KMS-11 (cell line): ENCODE measurements around the gene RNF148.

Experiments used
- H2AFZ ChIP-seq: fragments of 200-600 bp; sonication (generic); 2 replicates; pipeline ENCODE4 v1.6.1; 2016; ENCODE audit warnings: antibody characterized with exemption, mixed run types, low read depth
- H3K27ac ChIP-seq: fragments of 200-600 bp; sonication (generic); 2 replicates; pipeline ENCODE4 v1.6.1; 2016; ENCODE audit warnings: mild to moderate bottlenecking, mixed run types
- H3K27me3 ChIP-seq: fragments of 200-600 bp; sonication (generic); 2 replicates; pipeline ENCODE4 v1.6.1; 2017; ENCODE audit warnings: mild to moderate bottlenecking, low read depth, mixed run types, moderate library complexity; ENCODE audit not compliant: insufficient read depth
- H3K36me3 ChIP-seq: fragments of 200-600 bp; sonication (generic); 2 replicates; pipeline ENCODE4 v1.6.1; 2017; ENCODE audit warnings: mild to moderate bottlenecking, mixed run types; ENCODE audit not compliant: insufficient read depth
- H3K4me1 ChIP-seq: fragments of 200-600 bp; sonication (generic); 2 replicates; pipeline ENCODE4 v1.6.1; 2016; ENCODE audit warnings: mild to moderate bottlenecking, low read depth, mixed run types; ENCODE audit not compliant: poor library complexity, severe bottlenecking
- H3K4me2 ChIP-seq: fragments of 200-600 bp; sonication (generic); 2 replicates; pipeline ENCODE4 v1.7.0; 2016; ENCODE audit warnings: mild to moderate bottlenecking, mixed run types
- H3K4me3 ChIP-seq: fragments of 200-600 bp; sonication (generic); IDR thresholded peaks from 2 replicates; pipeline ENCODE4 v1.6.1; 2017; ENCODE audit warnings: low read depth, low read length, mixed read lengths; ENCODE audit not compliant: insufficient read depth
- H3K79me2 ChIP-seq: fragments of 200-600 bp; sonication (generic); 2 replicates; pipeline ENCODE4 v1.6.1; 2016; ENCODE audit warnings: low read depth, mixed run types; ENCODE audit not compliant: insufficient read depth
- H3K9ac ChIP-seq: fragments of 200-600 bp; sonication (generic); 2 replicates; pipeline ENCODE4 v1.6.1; 2016; ENCODE audit warnings: mild to moderate bottlenecking, mixed run types
- H4K20me1 ChIP-seq: fragments of 200-600 bp; sonication (generic); 2 replicates; pipeline ENCODE4 v1.6.1; 2016; ENCODE audit warnings: mild to moderate bottlenecking, mixed run types; ENCODE audit not compliant: insufficient read depth
- TF ChIP-seq, protein P1 (sequence below): fragments of 200-600 bp; sonication (generic); conservative IDR thresholded peaks from 2 replicates; pipeline ENCODE4 v1.6.1; 2017; ENCODE audit warnings: low read depth, mild to moderate bottlenecking, antibody characterized with exemption, low read length, moderate library complexity, mixed read lengths

The RNF148 gene, protein sequence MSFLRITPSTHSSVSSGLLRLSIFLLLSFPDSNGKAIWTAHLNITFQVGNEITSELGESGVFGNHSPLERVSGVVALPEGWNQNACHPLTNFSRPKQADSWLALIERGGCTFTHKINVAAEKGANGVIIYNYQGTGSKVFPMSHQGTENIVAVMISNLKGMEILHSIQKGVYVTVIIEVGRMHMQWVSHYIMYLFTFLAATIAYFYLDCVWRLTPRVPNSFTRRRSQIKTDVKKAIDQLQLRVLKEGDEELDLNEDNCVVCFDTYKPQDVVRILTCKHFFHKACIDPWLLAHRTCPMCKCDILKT

DNA sequence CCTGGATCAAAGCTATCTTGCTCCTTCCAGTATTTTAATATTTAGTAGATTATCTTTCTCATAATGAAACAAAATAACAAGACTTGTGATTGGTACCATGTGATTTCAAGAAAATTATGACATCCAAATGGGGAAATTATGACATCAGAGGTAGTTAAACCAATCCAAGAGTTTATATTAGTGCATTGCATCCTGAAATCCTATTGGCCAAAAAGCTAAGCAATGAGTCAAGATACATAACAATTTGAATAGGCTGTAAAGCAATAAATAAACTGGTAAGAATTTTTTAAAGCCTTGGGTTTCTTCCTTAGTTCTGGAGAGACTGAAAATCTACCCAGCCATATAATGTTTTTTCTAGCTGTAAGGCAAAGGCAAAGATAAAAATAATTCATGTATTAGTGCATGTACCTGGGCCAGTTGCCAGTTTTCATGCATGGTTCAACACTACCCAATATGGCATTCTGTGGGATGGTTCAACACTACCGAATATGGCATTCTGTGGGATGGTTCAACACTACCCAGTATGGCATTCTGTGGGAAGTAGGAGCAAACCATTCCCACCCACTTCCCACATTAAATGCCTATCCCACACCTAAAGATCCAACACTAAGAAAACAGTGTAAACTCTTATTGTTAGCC, at the start of gene RNF148:
Gene RNF148, minus strand, starts transcription at position 51 of the 639 bp plus-strand sequence. CDS start 172 bp downstream, outside the sequence.
- H3K4me1 ChIP-seq: no peaks in the 10 kb centered on the region
- no peak within 1 kb of the TSS for H3K4me3 ChIP-seq
- H2AFZ ChIP-seq: no peak within 1 kb of the TSS
- H3K36me3 ChIP-seq: no peaks in the 10 kb centered on the region
- H3K79me2 ChIP-seq: no peaks in the 10 kb centered on the region
- H3K4me2 ChIP-seq: no peak within 1 kb of the TSS
- no peaks in the 10 kb centered on the region for H4K20me1 ChIP-seq
- H3K9ac ChIP-seq: no peak within 1 kb of the TSS
- no peaks in the 10 kb centered on the region for H3K27me3 ChIP-seq
- TF ChIP-seq, protein P1, sequence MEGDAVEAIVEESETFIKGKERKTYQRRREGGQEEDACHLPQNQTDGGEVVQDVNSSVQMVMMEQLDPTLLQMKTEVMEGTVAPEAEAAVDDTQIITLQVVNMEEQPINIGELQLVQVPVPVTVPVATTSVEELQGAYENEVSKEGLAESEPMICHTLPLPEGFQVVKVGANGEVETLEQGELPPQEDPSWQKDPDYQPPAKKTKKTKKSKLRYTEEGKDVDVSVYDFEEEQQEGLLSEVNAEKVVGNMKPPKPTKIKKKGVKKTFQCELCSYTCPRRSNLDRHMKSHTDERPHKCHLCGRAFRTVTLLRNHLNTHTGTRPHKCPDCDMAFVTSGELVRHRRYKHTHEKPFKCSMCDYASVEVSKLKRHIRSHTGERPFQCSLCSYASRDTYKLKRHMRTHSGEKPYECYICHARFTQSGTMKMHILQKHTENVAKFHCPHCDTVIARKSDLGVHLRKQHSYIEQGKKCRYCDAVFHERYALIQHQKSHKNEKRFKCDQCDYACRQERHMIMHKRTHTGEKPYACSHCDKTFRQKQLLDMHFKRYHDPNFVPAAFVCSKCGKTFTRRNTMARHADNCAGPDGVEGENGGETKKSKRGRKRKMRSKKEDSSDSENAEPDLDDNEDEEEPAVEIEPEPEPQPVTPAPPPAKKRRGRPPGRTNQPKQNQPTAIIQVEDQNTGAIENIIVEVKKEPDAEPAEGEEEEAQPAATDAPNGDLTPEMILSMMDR: no peak
- no peak within 1 kb of the TSS for H3K27ac ChIP-seq

DNA sequence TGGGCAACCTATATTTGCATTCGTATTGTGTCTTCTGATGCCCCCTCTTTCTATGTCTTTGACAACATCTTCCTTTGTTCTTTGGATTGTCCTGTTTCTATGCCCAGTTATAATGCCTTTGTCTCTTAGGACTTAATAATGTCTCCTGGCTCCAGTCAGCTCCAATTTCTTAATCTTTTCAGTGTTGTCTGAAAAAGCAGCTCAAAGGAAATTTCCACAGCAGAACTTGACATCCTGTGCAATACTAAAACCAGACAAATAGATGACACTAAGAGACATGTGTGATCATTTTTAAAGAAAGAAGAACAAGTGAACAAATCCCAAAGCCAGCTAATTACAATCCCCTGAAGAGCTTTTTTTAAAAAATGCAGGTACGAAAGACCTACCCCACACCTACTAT, 47.7 kb upstream of the RNF148 start:
- TF ChIP-seq, protein P1: no peak
- Histone ChIP-seq H3K9ac (no peak overlapping the region), H3K4me2 (no peak overlapping the region), H4K20me1 (no peaks in the 10 kb centered on the region), H3K4me3 (no peak overlapping the region), H3K4me1 (no peaks in the 10 kb centered on the region), H2AFZ (no peak overlapping the region), H3K36me3 (no peaks in the 10 kb centered on the region), H3K27me3 (no peaks in the 10 kb centered on the region), H3K79me2 (no peaks in the 10 kb centered on the region), H3K27ac (no peak overlapping the region)

DNA sequence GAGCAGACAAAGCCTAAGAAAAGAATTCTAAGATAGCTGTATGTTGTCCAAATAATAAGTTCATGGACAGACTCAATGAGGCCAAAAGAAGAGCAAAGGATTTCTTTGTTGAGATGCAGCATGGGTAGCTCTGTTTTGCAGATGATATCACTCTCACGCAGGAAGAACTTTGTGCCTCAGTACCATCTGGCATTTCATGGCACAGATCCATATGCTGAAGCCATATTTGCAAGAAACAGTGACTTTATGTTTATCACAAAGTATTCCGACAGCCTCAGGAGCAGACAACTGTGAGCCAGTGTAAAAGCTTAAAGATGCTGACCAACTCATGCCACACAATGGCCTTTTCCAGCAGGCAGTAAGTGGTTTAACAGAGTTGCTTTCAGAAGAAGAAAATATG, 45.5 kb upstream of the RNF148 start:
- no peaks in the 10 kb centered on the region for H3K27me3 ChIP-seq
- TF ChIP-seq, protein P1: no peak
- no peak overlapping the region for H3K4me2 ChIP-seq
- no peak overlapping the region for H2AFZ ChIP-seq
- no peak overlapping the region for H3K9ac ChIP-seq
- no peak overlapping the region for H3K27ac ChIP-seq
- no peaks in the 10 kb centered on the region for H3K79me2 ChIP-seq
- no peak overlapping the region for H3K4me3 ChIP-seq
- no peaks in the 10 kb centered on the region for H3K36me3 ChIP-seq
- no peaks in the 10 kb centered on the region for H4K20me1 ChIP-seq
- H3K4me1 ChIP-seq: no peaks in the 10 kb centered on the region

DNA sequence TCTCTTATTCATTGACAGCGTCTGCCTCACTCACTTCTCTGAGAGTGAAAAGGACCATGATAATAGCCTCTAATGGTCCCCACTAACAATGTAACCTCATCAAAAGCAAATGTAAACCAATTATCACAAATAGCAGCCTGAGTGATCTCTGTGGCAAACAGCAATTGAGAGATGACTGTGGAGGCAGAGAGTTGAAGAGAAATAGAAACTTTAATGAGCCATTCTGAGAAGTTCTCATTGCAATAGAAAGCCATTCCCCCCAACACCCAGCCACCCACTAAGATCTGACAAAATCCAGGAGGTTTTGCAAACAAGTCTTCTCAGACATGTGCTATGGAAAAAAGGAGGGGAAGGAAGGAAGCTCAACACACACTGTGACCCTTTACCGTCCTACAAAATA, 44.2 kb upstream of the RNF148 start:
- H3K4me2 ChIP-seq: no peak overlapping the region
- no peak overlapping the region for H3K4me3 ChIP-seq
- no peaks in the 10 kb centered on the region for H3K27me3 ChIP-seq
- no peaks in the 10 kb centered on the region for H3K4me1 ChIP-seq
- H2AFZ ChIP-seq: no peak overlapping the region
- H3K36me3 ChIP-seq: no peaks in the 10 kb centered on the region
- no peaks in the 10 kb centered on the region for H4K20me1 ChIP-seq
- TF ChIP-seq, protein P1: no peak
- no peak overlapping the region for H3K9ac ChIP-seq
- no peak overlapping the region for H3K27ac ChIP-seq
- no peaks in the 10 kb centered on the region for H3K79me2 ChIP-seq
